GM12891 (cell line): ENCODE data around the gene NTSR2.

ENCODE experiments used
- POLR2A ChIP-seq: IDR thresholded peaks from 2 replicates; pipeline ENCODE4 v1.6.1; 2011; ENCODE audit warnings: low read depth, low read length, control low read depth
- POLR2AphosphoS5 ChIP-seq: IDR thresholded peaks from 2 replicates; pipeline ENCODE4 v1.6.1; 2011; ENCODE audit warnings: low read depth, low read length, control low read depth
- SPI1 ChIP-seq: IDR thresholded peaks from 2 replicates; pipeline ENCODE4 v1.6.1; 2011; ENCODE audit warnings: low read depth, low read length, control low read depth
- TAF1 ChIP-seq: IDR thresholded peaks from 2 replicates; pipeline ENCODE4 v1.6.1; 2011; ENCODE audit warnings: low read depth, low read length, control low read depth

DNA sequence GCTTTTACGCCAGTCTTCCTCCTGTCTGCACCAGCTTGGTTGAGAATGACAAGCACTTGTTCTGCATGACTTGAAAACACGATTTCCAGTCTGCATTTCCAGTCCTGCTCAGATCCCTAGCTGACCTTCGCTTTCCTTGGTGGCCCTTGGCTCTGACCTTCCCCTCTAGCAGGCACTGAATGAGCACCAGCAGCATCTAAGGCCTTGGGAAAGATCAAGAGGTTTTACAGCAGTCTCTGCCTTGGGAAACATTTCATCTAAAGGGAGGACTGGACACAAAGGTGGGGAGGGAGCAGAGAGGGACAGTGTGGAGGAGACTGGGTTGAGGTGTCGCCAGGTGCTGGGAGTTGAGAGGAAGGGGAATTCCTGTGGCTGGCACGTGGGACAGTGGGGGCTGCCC lies 30.5 kb downstream of the NTSR2 start:
- TF ChIP-seq SPI1 (no peak), POLR2A (no peak), POLR2AphosphoS5 (no peak), TAF1 (no peak)
